ENCODE results near the gene MYLK2. TPM values are rescaled to one million over a fixed set of nuclear protein-coding genes. Genes with fewer than 3 reads are reported as not detected.

MYLK2 gene
- total RNA-seq, 2 donors from 2014 or later = 4.9 to 9.3 TPM

DNA sequence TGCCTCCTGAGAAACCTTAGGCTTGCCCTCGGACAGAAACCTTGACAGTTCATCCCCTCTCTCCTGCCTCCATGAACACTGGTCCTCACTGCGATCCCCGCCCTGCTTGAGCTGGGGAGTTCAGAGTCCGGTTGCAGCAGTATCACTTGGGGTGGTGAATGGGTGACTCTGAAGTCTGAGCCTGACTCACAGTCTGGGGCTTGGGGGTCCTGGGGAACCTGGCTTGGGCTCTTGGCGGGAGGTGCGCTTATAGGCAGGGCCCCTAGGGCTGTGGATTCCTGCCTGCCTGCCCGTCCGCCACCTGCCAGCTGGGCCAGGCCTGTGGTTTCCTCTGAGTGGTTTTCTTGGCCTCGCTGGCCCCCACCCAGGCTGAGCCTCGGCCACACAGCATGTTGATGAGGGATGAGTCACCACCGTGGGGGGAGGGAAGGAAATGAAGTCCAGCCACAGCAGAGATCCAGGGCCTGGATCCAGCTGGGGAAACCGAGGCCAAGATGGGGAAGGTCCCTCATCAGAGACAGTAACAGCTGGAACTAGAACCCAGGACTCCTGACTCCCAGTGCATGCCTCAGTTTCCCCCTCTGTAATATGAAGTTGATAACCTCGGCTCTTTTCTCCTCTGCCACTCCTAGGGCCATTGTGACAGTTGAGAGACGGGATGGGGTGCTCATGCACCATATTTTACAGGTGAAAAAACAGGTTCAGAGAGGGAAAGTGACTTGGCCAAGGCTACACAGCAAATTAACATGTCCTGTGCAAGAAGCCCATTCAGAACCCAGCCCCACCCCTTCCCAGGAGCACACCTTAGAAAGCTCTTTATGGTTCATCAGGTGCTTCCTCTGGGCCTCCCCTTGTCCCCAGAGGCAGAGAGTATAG, 17.1 kb downstream of the MYLK2 start:
- TF ChIP-seq, protein P1, sequence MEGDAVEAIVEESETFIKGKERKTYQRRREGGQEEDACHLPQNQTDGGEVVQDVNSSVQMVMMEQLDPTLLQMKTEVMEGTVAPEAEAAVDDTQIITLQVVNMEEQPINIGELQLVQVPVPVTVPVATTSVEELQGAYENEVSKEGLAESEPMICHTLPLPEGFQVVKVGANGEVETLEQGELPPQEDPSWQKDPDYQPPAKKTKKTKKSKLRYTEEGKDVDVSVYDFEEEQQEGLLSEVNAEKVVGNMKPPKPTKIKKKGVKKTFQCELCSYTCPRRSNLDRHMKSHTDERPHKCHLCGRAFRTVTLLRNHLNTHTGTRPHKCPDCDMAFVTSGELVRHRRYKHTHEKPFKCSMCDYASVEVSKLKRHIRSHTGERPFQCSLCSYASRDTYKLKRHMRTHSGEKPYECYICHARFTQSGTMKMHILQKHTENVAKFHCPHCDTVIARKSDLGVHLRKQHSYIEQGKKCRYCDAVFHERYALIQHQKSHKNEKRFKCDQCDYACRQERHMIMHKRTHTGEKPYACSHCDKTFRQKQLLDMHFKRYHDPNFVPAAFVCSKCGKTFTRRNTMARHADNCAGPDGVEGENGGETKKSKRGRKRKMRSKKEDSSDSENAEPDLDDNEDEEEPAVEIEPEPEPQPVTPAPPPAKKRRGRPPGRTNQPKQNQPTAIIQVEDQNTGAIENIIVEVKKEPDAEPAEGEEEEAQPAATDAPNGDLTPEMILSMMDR (IDR thresholded peaks at IDR 0.05) = no peak
- no peak for TF ChIP-seq POLR2A (IDR thresholded peaks at IDR 0.05)
- DNase-seq (peak; percentile 39 to 83 (median 64)), ATAC-seq (peak; percentile 46)
- no peaks in the 10 kb centered on the region for H3K27me3 ChIP-seq
- WGBS, 2 donors = 47% methylated on average over 5 to 14 of the region's 14 CpGs
- peaks cover 6% of the 10 kb centered on the region for H3K4me1 ChIP-seq
- no peaks in the 10 kb centered on the region for H3K9me3 ChIP-seq
- intact Hi-C loops (cut with DNase I) = no loop called here
- H3K36me3 ChIP-seq (replicated peaks in 1 of 2; ENCODE audit: insufficient read depth in 1 of 2, low read depth in 2 of 2) = no peaks in the 10 kb centered on the region
- H3K4me3 ChIP-seq = no peak overlapping the region
- no peak overlapping the region for H3K27ac ChIP-seq

DNA sequence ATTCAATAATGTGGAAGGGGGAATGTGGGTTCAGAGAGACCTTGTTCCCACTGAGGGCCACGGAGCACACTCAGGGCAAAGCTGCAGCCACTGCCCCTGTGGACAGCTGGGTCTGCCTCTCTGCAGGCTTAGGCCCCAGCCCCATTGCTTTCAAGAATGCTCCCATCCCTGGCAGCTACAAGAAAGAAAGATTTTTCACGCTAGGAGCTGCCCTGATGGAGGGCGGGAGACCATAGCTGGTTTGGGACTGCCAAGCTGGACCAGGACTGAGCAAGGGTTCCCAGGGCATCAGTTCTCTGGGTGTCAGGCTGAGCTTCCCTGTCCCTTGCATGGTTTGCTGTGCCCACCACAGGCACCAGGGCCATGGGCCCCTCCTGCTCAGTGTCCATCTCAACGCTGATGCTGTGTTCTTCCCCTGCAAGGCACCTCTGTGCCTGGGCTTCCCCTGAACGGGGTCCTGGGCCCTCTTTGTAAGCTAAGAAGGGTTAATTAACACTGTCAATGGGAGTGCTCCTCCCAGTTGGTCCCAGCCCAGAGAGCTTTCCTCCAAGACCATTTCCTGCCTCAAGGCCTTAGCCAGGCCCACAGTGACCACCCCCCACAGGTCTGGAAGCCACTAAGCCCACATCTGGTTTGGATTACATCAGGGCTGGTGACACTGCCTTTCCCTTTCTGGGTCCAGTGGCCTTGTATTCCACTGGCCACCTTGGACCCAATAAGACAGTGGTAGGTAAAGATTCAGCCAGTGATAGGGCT, 17.9 kb downstream of the MYLK2 start:
- intact Hi-C loops (cut with DNase I) = no loop called here
- Histone ChIP-seq H3K9me3 (no peaks in the 10 kb centered on the region), H3K4me1 (peaks cover 6% of the 10 kb centered on the region), H3K27ac (no peak overlapping the region), H3K4me3 (no peak overlapping the region), H3K36me3 (replicated peaks in 1 of 2; ENCODE audit: insufficient read depth in 1 of 2, low read depth in 2 of 2) (no peaks in the 10 kb centered on the region), H3K27me3 (no peaks in the 10 kb centered on the region)
- 71 to 80% methylated on average over 5 of the region's 5 CpGs for WGBS, 2 donors
- DNase-seq (no peak), ATAC-seq (no peak)
- TF ChIP-seq, protein P1 (IDR thresholded peaks at IDR 0.05) = no peak
- TF ChIP-seq POLR2A (IDR thresholded peaks at IDR 0.05) = no peak

DNA sequence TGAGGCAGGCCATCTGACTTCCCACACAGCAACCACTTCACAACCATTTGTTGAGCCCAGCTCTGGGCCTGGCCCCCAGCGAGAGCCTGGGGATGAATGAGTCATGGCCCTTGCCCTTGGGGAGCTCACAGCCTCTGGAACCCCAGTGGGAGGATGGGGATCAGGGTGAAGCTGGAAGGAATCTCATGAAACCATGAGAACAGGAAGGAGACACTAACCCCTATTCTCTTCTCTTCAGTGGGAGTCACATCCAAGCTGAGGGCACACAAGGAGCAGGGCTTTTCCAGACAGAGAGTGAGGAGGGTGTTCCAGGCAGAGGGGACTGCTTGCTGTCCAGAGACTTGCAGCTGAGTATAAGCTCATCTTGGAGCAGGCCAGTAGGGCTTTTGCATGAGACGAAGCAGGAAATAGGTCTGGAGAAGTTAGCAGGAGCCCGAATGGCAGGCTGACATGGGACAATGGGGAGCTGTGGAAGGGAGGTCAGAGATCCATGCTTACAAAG, 18.8 kb downstream of the MYLK2 start:
- Histone ChIP-seq H3K36me3 (replicated peaks in 1 of 2; ENCODE audit: insufficient read depth in 1 of 2, low read depth in 2 of 2) (no peaks in the 10 kb centered on the region), H3K9me3 (no peaks in the 10 kb centered on the region), H3K4me3 (no peak overlapping the region), H3K4me1 (peaks cover 6% of the 10 kb centered on the region), H3K27ac (no peak overlapping the region), H3K27me3 (no peaks in the 10 kb centered on the region)
- DNase-seq (no peak), ATAC-seq (no peak)
- WGBS, 2 donors = 35 to 54% methylated on average over 2 to 3 of the region's 3 CpGs
- TF ChIP-seq, protein P1 (IDR thresholded peaks at IDR 0.05) = no peak
- TF ChIP-seq POLR2A (IDR thresholded peaks at IDR 0.05) = no peak
- intact Hi-C loops (cut with DNase I) = no loop called here

DNA sequence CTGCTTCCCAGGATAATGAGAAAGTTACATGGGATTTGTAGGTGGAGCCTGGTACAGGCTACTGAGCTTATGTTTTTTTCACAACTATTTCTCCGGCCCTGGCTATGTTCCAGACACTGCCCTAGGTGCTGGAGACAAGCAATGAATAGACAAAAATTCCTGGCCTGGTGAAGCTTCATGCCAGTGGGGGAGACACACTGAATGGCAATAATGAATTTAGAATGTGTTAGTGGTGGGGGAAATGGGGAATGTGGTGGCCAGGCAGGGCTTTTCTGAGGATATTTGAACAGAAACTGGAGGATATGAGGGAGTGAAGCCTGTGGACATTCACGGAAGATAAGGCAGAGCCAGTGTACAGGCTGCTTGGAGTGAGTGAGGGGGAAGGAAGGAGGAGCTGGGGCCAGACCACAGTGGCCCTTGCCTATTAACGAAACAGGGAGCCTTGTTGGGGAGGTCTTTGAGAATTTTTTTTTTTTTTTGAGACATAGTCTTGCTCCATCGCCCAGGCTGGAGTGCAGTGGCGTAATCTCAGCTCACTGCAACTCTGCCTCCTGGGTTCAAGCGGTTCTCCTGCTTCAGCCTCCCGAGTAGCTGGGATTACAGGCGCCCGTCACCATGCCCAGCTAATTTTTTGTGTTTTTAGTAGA, 19.6 kb downstream of the MYLK2 start:
- no peaks in the 10 kb centered on the region for H3K9me3 ChIP-seq
- intact Hi-C loops (cut with DNase I) = no loop called here
- TF ChIP-seq POLR2A (IDR thresholded peaks at IDR 0.05) = no peak
- TF ChIP-seq, protein P1 (IDR thresholded peaks at IDR 0.05) = no peak
- peaks cover 6% of the 10 kb centered on the region for H3K4me1 ChIP-seq
- H3K27ac ChIP-seq = no peak overlapping the region
- H3K36me3 ChIP-seq (replicated peaks in 1 of 2; ENCODE audit: insufficient read depth in 1 of 2, low read depth in 2 of 2) = no peaks in the 10 kb centered on the region
- no peak for DNase-seq
- H3K4me3 ChIP-seq = no peak overlapping the region
- no peaks in the 10 kb centered on the region for H3K27me3 ChIP-seq
- 58 to 62% methylated on average over 9 of the region's 9 CpGs for WGBS, 2 donors
- no peak for ATAC-seq

Measured in body of pancreas (tissue), 4 donors.